HG03565 (cell line): Measurements from ENCODE around the gene SLC22A6.

Source experiments
- ATAC-seq: cut with Tn5 transposase; IDR thresholded peaks from one replicate; pipeline ENCODE4 v1.9.1; 2021; ENCODE audit warnings: mild to moderate bottlenecking, moderate library complexity; ENCODE audit not compliant: unreplicated experiment

The SLC22A6 gene

GRCh38 chr11:62933285-62933684 lies 51.5 kb downstream of the SLC22A6 start:
- ATAC-seq = no peak

GRCh38 chr11:62931499-62932278 lies 53.1 kb downstream of the SLC22A6 start:
- ATAC-seq = no peak

GRCh38 chr11:62930666-62931065 lies 54.1 kb downstream of the SLC22A6 start:
- no peak for ATAC-seq

- ATAC-seq = no peak
These were observed 54.6 kb downstream of the SLC22A6 start for GRCh38 chr11:62930157-62930556.

GRCh38 chr11:62928011-62928410 lies 56.8 kb downstream of the SLC22A6 start:
- ATAC-seq = no peak

- ATAC-seq = no peak
These were observed 57.9 kb downstream of the SLC22A6 start for GRCh38 chr11:62926680-62927455.
